H1 (cell line): ENCODE data around the gene DNAJB1. TPM values are rescaled to one million over a fixed set of nuclear protein-coding genes. Genes with fewer than 3 reads are reported as not detected.

ENCODE experiments used
- CTCF ChIA-PET: fragments of 300-600 bp; sonication (Branson Sonifier 250); formaldehyde crosslinking; loops from one replicate; lab custom pipeline; 2021; ENCODE audit not compliant: partially characterized antibody; lab: Charles Lee
- POLR2A ChIA-PET: fragments of 300-600 bp; sonication (Branson Sonifier 250); formaldehyde crosslinking; loops from one replicate; lab custom pipeline; 2021; ENCODE audit warnings: inconsistent platforms; ENCODE audit not compliant: partially characterized antibody; lab: Charles Lee
- DNase-seq, 2 experiments: peaks; one replicate each; pipeline versions ENCODE4 v3.0.0 to v3.0.0-alpha.2; 2010 to 2022; ENCODE audit warnings: low spot score in 2 of 2, low read depth in 1 of 2, mixed read lengths in 1 of 2
- FAIRE-seq: peaks from 2 replicates; lab custom pipeline; 2011; peaks lifted over from hg19 to GRCh38; lab: Jason Lieb, UNC
- H2AFZ ChIP-seq: 2 replicates; pipeline ENCODE4 v1.8.1; 2012; ENCODE audit warnings: low read length, inconsistent platforms
- H2AK5ac ChIP-seq: 2 replicates; pipeline ENCODE4 v1.6.1; 2013; ENCODE audit warnings: low read depth, low read length
- H2BK120ac ChIP-seq: replicated peaks from 2 replicates; pipeline ENCODE3; 2013; ENCODE audit warnings: low read depth, low read length, inconsistent platforms
- H2BK12ac ChIP-seq: 2 replicates; pipeline ENCODE4 v1.6.1; 2013; ENCODE audit warnings: low read depth, low read length
- H2BK15ac ChIP-seq: 2 replicates; pipeline ENCODE4 v1.6.1; 2013; ENCODE audit warnings: low read length
- H2BK20ac ChIP-seq: 2 replicates; pipeline ENCODE4 v1.6.1; 2013; ENCODE audit warnings: low read length
- H2BK5ac ChIP-seq: 2 replicates; pipeline ENCODE4 v1.6.1; 2013; ENCODE audit warnings: low read depth, low read length
- H3K14ac ChIP-seq: 2 replicates; pipeline ENCODE4 v1.6.1; 2013; ENCODE audit warnings: inconsistent platforms; ENCODE audit not compliant: insufficient read length
- H3K18ac ChIP-seq: 2 replicates; pipeline ENCODE4 v1.6.1; 2013; ENCODE audit warnings: low read length; ENCODE audit errors: extremely low read depth
- H3K23ac ChIP-seq: 2 replicates; pipeline ENCODE4 v1.6.1; 2013; ENCODE audit warnings: inconsistent platforms; ENCODE audit not compliant: insufficient read length
- H3K23me2 ChIP-seq: 2 replicates; pipeline ENCODE4 v1.6.1; 2013; ENCODE audit warnings: low read depth, low read length
- H3K27ac ChIP-seq: 2 replicates; pipeline ENCODE4 v1.6.1; 2011; ENCODE audit warnings: low read depth, low read length, inconsistent platforms
- H3K27me3 ChIP-seq, 4 experiments: replicated peaks in 1 of 4; 1 replicate in 1 of 4; 2 replicates in 3 of 4; pipeline versions ENCODE4 v1.6.1 to v1.8.1; 2011 to 2013; ENCODE audit warnings: low read length in 3 of 4, mild to moderate bottlenecking in 3 of 4, inconsistent platforms in 2 of 4, mixed read lengths in 2 of 4, moderate library complexity in 1 of 4; ENCODE audit not compliant: control insufficient read depth in 3 of 4, insufficient read depth in 3 of 4; ENCODE audit errors: extremely low read depth in 1 of 4
- H3K36me3 ChIP-seq, 4 experiments: 2 replicates each; pipeline versions ENCODE4 v1.6.1 to v1.8.1; 2011 to 2013; ENCODE audit warnings: mild to moderate bottlenecking in 4 of 4, low read length in 3 of 4, moderate library complexity in 2 of 4, control low read depth in 1 of 4, inconsistent platforms in 1 of 4; ENCODE audit not compliant: insufficient read depth in 4 of 4, control insufficient read depth in 2 of 4
- H3K4ac ChIP-seq: replicated peaks from 2 replicates; pipeline ENCODE3; 2013; ENCODE audit warnings: low read length, low read depth, mixed read lengths, inconsistent platforms; ENCODE audit not compliant: insufficient read length
- H3K4me1 ChIP-seq, 4 experiments: replicated peaks in 1 of 4; 1 replicate in 1 of 4; 2 replicates in 3 of 4; pipeline versions ENCODE4 v1.6.1 to v1.8.1; 2011 to 2013; ENCODE audit warnings: low read length in 3 of 4, inconsistent platforms in 2 of 4, mixed read lengths in 1 of 4; ENCODE audit not compliant: insufficient read depth in 4 of 4, control insufficient read depth in 3 of 4
- H3K4me2 ChIP-seq, 2 experiments: 2 replicates each; pipeline versions ENCODE4 v1.6.1 to v1.8.1; 2011 to 2013; ENCODE audit warnings: low read depth in 2 of 2, low read length in 2 of 2, control low read depth in 1 of 2, inconsistent platforms in 1 of 2, mild to moderate bottlenecking in 1 of 2; ENCODE audit not compliant: insufficient read depth in 1 of 2
- H3K4me3 ChIP-seq, 4 experiments: fragments of 200-600, 300-600 bp in 1 of 4; sonication (generic), shearing (Covaris generic), sonication (Bioruptor Twin) in 1 of 4; 2 replicates each; pipeline versions ENCODE4 v1.5.1 to v1.8.1; 2011 to 2016; ENCODE audit warnings: low read length in 4 of 4, low read depth in 3 of 4, control low read depth in 2 of 4, inconsistent platforms in 2 of 4, mild to moderate bottlenecking in 2 of 4, mixed read lengths in 1 of 4, moderate library complexity in 1 of 4; ENCODE audit not compliant: insufficient read depth in 2 of 4; ENCODE audit errors: extremely low read depth in 1 of 4
- H3K56ac ChIP-seq: replicated peaks from 2 replicates; pipeline ENCODE3; 2013; ENCODE audit warnings: low read depth, mild to moderate bottlenecking, mixed read lengths, low read length, inconsistent platforms; ENCODE audit not compliant: insufficient read length
- H3K79me1 ChIP-seq: 2 replicates; pipeline ENCODE4 v1.6.1; 2013; ENCODE audit warnings: low read depth, low read length, control low read depth
- H3K79me2 ChIP-seq, 2 experiments: 2 replicates each; pipeline versions ENCODE4 v1.6.1 to v1.8.1; 2012 to 2013; ENCODE audit warnings: low read length in 2 of 2, mild to moderate bottlenecking in 2 of 2, inconsistent platforms in 1 of 2; ENCODE audit not compliant: insufficient read depth in 2 of 2, control insufficient read depth in 1 of 2
- H3K9ac ChIP-seq, 4 experiments: replicated peaks in 1 of 4; 1 replicate in 1 of 4; 2 replicates in 3 of 4; pipeline versions ENCODE4 v1.6.1 to v1.8.1; 2011 to 2013; ENCODE audit warnings: low read depth in 3 of 4, low read length in 3 of 4, control low read depth in 2 of 4, mild to moderate bottlenecking in 2 of 4, moderate library complexity in 2 of 4, inconsistent platforms in 1 of 4; ENCODE audit errors: extremely low read depth in 1 of 4
- H3K9me3 ChIP-seq, 2 experiments: 2 replicates each; pipeline versions ENCODE4 v1.6.1 to v1.8.1; 2012 to 2013; ENCODE audit warnings: mild to moderate bottlenecking in 2 of 2, moderate library complexity in 2 of 2, control low read depth in 1 of 2, inconsistent platforms in 1 of 2, low read depth in 1 of 2, low read length in 1 of 2, mixed read lengths in 1 of 2; ENCODE audit not compliant: insufficient read depth in 2 of 2
- H4K20me1 ChIP-seq, 2 experiments: replicated peaks in 1 of 2; 2 replicates each; pipeline versions ENCODE3 to v1.8.1; 2011 to 2013; ENCODE audit warnings: inconsistent platforms in 2 of 2, low read length in 2 of 2, mild to moderate bottlenecking in 1 of 2; ENCODE audit not compliant: insufficient read depth in 2 of 2, control insufficient read depth in 1 of 2
- H4K5ac ChIP-seq: 2 replicates; pipeline ENCODE4 v1.6.1; 2013; ENCODE audit warnings: low read length, low read depth, mixed read lengths, inconsistent platforms; ENCODE audit not compliant: insufficient read length
- H4K8ac ChIP-seq: 2 replicates; pipeline ENCODE4 v1.8.0; 2013; ENCODE audit warnings: mild to moderate bottlenecking, moderate library complexity, low read length, inconsistent platforms; ENCODE audit not compliant: insufficient read depth; ENCODE audit errors: extremely low read depth
- H4K91ac ChIP-seq: replicated peaks from 2 replicates; pipeline ENCODE3; 2013; ENCODE audit warnings: low read length, mixed read lengths, inconsistent platforms; ENCODE audit not compliant: insufficient read length
- KDM1A ChIP-seq: fragments of 200-600, 300-600 bp; sonication (generic); IDR thresholded peaks from 2 replicates; pipeline ENCODE4 v1.7.1; 2016; ENCODE audit warnings: mild to moderate bottlenecking, low read length, borderline replicate concordance
- SIX5 ChIP-seq: IDR thresholded peaks from 2 replicates; pipeline ENCODE4 v1.6.1; 2011; ENCODE audit warnings: mild to moderate bottlenecking, low read depth, low read length
- WGBS, 2 experiments: shearing (Covaris generic) in 1 of 2; methylation state at CpG; one replicate each; pipeline versions ENCODE4 v1.1.6 to v1.1.7; 2013 to 2015; ENCODE audit warnings: low lambda C conversion rate in 2 of 2, mixed read lengths in 2 of 2, inconsistent platforms in 1 of 2, low coverage in 1 of 2, missing lambda C conversion rate in 1 of 2; ENCODE audit not compliant: insufficient replicate concordance in 2 of 2, insufficient coverage in 1 of 2, insufficient read length in 1 of 2; ENCODE audit errors: extremely low coverage in 1 of 2, missing lambda C conversion rate in 1 of 2; 5-methylcytosine and 5-hydroxymethylcytosine counted together
- polyA plus RNA-seq, 7 experiments: library from polyadenylated mRNA; depleted of rRNA in 3 of 7; stranded (reverse) in 5 of 7; unstranded in 2 of 7; fragments of >200 nt in 5 of 7; fragments of 200-250 nt in 2 of 7; gene quantifications; 1 replicate in 5 of 7; 2 replicates in 1 of 7; 4 replicates in 1 of 7; pipeline versions ENCODE4 v1.2.1 to v1.2.3, GENCODE V29; 2011 to 2013; ENCODE audit warnings: missing spikeins in 2 of 7, mixed read lengths in 2 of 7
- total RNA-seq: library from RNA; stranded (reverse); fragmentation: NEBNext Ultra II Directional; extraction: Animal tissue kit (Norgen Biotek cat#: 25700); gene quantifications from 2 replicates; pipeline ENCODE4 v1.2.1, GENCODE V29; 2021

Gene DNAJB1
- total and polyA plus RNA-seq, 2 of the 8 experiments (the other 6 are each of a cell fraction or from before 2014, with no cell fraction given): 62.9 to 64.3 TPM

DNA sequence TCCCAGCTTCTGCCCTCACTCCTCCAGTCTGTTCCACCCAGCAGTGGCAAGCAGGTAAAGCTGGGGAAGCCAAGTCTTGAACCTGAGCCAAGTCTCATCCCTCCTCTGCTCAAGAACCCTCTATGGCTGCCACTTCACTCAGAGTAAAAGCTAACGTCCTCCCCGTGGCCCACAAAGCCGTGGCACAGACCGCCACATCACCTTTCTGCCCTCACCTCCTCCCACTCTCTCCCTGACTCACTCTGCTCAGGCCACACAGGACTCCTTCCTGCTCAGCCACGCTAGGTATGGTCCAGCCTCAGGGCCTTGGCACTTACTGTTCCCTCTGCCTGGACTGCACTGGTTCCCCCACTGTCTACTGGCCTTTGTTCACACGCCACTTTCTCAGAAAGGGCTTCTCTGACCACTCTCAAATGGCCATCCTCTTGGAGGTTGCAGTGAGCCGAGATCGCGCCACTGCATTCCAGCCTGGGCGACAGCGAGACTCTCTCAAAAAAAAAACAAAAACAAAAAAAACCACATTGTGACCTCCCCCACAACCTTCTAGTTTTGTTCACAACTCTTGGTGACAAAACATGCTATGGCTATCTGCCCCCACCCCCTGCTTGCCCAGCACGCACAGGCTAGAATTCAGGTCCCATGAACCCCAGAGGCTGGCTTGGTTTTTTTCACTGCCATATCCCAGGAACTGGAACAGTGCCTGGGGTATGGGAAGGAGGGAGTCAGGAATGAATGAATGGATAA, 37.9 kb upstream of the DNAJB1 start:
- POLR2A ChIA-PET: interaction anchor here (0.9 to 1.8 kb wide), 4 partner anchors 8 to 39 kb away, joined by 3 to 8 read pairs (median 4); no protein-coding TSS in a partner anchor
- H3K4me2 ChIP-seq: no peak overlapping the region

More for the DNA sequence above, 37.9 kb upstream of the DNAJB1 start:
- H2BK120ac ChIP-seq: no peak overlapping the region
- peak overlapping the region; percentile 41; the same call in 1 of the 2 replicates for H4K8ac ChIP-seq
- H3K27me3 ChIP-seq: no peaks in the 10 kb centered on the region
- WGBS, 2 experiments: 90% methylated on average over 12 of the region's 12 CpGs; no CpG with 5 or more reads in 1 of the 2 experiments
- H3K27ac ChIP-seq: no peak overlapping the region
- H3K36me3 ChIP-seq: no peaks in the 10 kb centered on the region
- CTCF ChIA-PET: interaction anchor here (0.6 to 6.3 kb wide), 19 partner anchors 8 to 131 kb away, joined by 3 to 47 read pairs (median 4); partner anchors contain the start of genes DNAJB1, GIPC1 and NDUFB7
- peaks cover 0 to 30% of the 10 kb centered on the region in 2 experiments; a peak in 1 of 4 replicates for H3K79me2 ChIP-seq
- no peak overlapping the region for H3K4me3 ChIP-seq
- no peak overlapping the region for H3K4ac ChIP-seq
- no peak overlapping the region for H2BK15ac ChIP-seq
- H4K20me1 ChIP-seq: peaks cover 7 to 18% of the 10 kb centered on the region in 2 experiments
- no peak overlapping the region for H3K14ac ChIP-seq
- H4K91ac ChIP-seq: no peak overlapping the region
- no peak for FAIRE-seq
- peaks cover 12% of the 10 kb centered on the region for H3K79me1 ChIP-seq
- no peak overlapping the region; the same call in 1 of the 2 replicates for H2AK5ac ChIP-seq
- no peak overlapping the region for H3K18ac ChIP-seq
- DNase-seq: no peak
- peaks cover 0 to 24% (median 17%) of the 10 kb centered on the region in 4 experiments; a peak in 6 of 7 replicates for H3K4me1 ChIP-seq
- no peak overlapping the region for H2BK5ac ChIP-seq
- no peak overlapping the region for H2BK12ac ChIP-seq
- H3K23me2 ChIP-seq: no peaks in the 10 kb centered on the region
- H3K9me3 ChIP-seq: no peaks in the 10 kb centered on the region
- TF ChIP-seq KDM1A (0 out of 2 replicates have a peak, but pooled peaks have one; percentile 24), SIX5 (no peak)
- no peak overlapping the region for H3K9ac ChIP-seq
- no peak overlapping the region for H3K23ac ChIP-seq
- no peak overlapping the region for H4K5ac ChIP-seq
- no peak overlapping the region for H2AFZ ChIP-seq
- no peak overlapping the region for H3K56ac ChIP-seq
- no peak overlapping the region for H2BK20ac ChIP-seq
